Neural cell (in vitro differentiated cells): ENCODE results near the gene DNMT3A.

ENCODE experiments used
- RAD21 ChIP-seq: fragments of 450-650 bp; conservative IDR thresholded peaks from 2 replicates; pipeline ENCODE4 v1.6.1; 2014; ENCODE audit warnings: antibody characterized with exemption, mild to moderate bottlenecking, moderate library complexity
- SMC3 ChIP-seq: fragments of 450-650 bp; conservative IDR thresholded peaks from 2 replicates; pipeline ENCODE4 v1.6.1; 2014; ENCODE audit warnings: antibody characterized with exemption, mild to moderate bottlenecking, moderate library complexity; ENCODE audit not compliant: poor library complexity

- TF ChIP-seq RAD21 (no peak), SMC3 (no peak)
Measured at GRCh38 chr2:25330937-25331336, 10.8 kb downstream of the DNMT3A start.
